Posterior cingulate gyrus (tissue), 11 donors: ENCODE results near the gene C11orf98.
A peak's percentile ranks its signal among the peaks of the same experiment; 100 is the strongest.
"Not testable (repeated sequence)": the region's sequence is repeated elsewhere in the genome, so short reads cannot be mapped to it uniquely, and the experiment has no call there.

ENCODE experiments used
- DNase-seq, 10 donors: peaks; one replicate each; pipeline versions ENCODE4 v3.0.0 to v3.0.0-alpha.2; 2020 to 2021; ENCODE audit warnings: mixed read lengths in 3 of 10
- intact Hi-C: fragments of 100-400 bp; cut with DNase I; formaldehyde crosslinking; loops from one replicate; pipeline ENCODE4 v1.15.1; 2023

The C11orf98 gene

DNA sequence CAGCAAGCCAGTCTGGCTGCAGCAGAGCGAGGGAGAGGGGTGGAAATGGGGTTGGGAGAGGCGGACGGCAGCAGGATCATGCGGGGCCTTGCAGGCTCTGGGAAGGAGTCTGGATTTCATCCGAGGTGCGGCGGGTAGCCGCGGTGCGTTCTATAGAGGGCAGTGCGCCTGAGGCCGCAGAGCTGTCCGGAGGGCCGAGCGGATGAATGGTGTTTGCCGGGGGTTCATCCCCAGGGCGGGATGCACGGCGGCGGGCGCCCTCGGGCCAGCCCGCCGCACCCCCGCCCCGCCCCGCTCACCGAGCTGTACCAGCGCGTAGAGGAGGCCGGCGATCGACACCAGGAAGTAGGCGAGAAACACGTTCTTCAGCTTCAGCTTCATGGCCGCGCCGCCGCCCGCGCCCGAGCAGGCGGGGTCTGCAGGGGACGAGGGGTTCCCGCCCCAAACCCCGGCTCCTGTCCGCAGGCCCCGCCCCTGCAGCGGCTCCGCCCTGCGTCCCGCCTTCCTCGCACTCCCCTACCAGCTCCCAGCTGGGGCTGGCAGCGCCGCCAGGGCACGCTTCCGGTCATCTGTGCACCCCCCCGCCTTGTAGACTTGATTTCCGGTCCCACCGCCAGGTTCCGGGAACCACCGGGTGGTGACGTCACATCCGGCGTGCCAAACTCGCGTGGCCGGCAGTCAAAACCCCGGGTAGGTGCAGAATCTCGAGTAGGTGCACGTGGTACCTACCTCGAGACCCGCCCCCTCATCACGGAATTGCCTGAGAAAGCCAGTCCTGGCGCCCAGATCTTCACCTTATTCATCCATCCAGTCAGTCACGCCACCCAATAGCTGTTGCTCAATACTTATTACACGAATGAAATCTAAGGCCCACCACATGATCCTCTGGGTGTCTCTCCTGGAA lies 43.2 kb downstream of the C11orf98 start, which contains the start of gene B3GAT3:
B3GAT3 (minus strand) TSS at position 420 of the 904 bp plus-strand sequence; CDS start at position 381, 39 bp downstream.
- intact Hi-C loops, result loop anchor here (1.0 to 5.0 kb wide), 4 partner anchors 9 to 50 kb away; partner anchors contain the start of genes EEF1G, GANAB, MTA2 and ROM1
- peak; percentile 97 to 100 (median 98) for DNase-seq

DNA sequence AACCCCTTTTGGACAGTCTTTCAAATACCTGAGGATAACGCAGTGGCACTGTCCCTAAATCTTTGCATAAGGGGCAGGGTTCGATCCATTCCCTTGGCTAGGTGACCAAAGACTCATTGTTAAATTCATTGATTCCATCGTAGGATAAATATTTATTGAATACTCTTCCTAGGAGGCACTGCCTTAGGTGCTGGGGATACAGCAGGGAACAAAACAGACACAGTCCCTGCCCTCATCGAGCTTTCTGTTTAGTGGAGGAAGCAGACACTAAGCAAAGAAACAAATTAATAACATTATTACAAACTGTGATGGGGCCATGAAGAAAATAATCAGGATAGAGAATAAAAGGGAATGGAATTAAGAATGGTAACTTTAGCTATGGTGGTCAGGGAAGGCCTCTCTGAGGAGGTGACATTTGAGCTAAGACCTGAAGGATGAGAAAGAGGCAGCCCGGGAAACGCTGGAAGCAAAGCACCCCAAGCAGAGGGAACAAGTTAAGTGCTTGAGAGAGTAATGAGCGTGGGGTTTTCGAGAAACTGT lies 43.9 kb downstream of the C11orf98 start:
- intact Hi-C loops, result loop anchor here (1.0 to 5.0 kb wide), 3 partner anchors 8 to 49 kb away; partner anchors contain the start of genes EEF1G, MTA2 and ROM1
- DNase-seq, result no peak

DNA sequence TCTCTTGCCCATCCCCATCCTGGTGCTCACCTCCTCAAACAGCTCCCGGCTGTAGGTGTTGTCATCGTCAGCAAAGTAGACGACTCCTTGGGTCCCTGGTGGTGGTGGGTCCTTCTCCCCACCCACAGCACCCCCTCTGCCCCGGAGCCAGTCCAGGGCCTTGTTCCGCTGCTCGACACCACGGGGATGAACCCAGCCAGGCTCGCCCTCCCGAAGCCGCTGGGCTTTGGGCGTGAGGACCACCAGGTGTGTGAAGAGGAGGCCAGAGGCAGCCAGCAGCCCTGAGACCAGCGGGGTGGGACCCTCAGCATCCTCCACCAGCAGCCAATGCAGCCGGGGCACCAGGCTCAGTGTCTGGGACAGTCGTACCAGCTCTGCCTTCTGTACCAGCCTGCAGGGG lies 48.1 kb downstream of the C11orf98 start:
- intact Hi-C loops, DNase-seq: not testable (repeated sequence)

DNA sequence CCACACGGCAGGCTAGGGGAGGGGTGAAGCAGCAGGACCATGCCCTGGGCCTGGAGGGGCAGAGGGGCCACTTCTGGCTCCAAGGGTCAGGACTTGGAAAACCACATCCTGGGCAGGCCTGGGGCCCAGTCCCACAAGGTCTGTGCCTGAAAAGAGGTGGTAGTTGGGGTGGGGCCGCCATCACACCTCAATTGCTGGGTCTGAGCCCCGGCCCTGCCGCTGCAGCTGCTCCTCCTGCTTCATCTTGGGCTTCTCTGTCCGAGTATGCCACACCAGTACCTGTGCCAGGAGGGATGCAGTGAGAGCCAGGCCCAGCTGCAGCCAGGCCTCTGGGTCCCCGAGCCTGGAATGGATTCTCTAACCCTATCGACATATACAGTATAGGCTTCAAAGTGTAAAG lies 49.5 kb downstream of the C11orf98 start:
- no peak for DNase-seq
- intact Hi-C loops, result no loop called here

DNA sequence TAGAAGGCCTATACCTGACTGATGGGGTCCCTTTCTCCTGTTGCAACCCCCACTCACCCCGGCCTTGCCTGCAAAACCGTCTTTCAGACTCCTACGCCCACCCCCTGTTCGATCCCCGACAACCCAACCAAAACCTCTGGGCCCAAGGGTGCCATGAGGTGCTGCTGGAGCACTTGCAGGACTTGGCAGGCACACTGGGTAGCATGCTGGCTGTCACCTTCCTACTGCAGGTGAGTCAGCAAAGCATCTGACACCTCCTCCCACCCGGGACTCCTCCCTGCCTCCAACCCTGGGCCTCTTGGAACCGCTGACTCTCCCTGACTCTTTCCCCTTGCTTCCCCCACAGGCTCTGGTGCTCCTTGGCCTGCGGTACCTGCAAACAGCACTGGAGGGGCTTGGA lies 50.7 kb downstream of the C11orf98 start:
- intact Hi-C loops, result no loop called here
- DNase-seq, result peak in 5 of 10 donors; percentile 28 to 87 (median 81)

DNA sequence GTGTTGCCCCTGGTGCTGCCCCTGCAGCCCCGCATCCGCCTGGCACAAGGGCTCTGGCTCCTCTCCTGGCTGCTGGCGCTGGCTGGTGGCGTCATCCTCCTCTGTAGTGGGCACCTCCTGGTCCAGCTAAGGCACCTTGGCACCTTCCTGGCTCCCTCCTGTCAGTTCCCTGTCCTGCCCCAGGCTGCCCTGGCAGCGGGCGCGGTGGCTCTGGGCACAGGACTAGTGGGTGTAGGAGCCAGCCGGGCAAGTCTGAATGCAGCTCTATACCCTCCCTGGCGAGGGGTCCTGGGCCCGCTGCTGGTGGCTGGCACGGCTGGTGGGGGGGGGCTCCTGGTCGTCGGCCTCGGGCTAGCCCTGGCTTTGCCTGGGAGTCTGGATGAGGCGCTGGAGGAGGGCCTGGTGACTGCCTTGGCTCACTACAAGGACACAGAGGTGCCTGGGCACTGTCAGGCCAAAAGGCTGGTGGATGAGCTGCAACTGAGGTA lies 51.7 kb downstream of the C11orf98 start:
- peak in 2 of 10 donors; percentile 13 to 87 for DNase-seq
- intact Hi-C loops, result loop anchor here (1.0 kb wide), 1 partner anchor 8 kb away; the partner anchor contains the start of gene B3GAT3
